MM.1S (cell line): ENCODE data around the gene HABP4.

Experiments used
- CTCF ChIP-seq: fragments of 300-600 bp; sonication (generic); IDR thresholded peaks from 2 replicates; pipeline ENCODE4 v1.5.1; 2016; ENCODE audit warnings: antibody characterized with exemption, low read length, mixed read lengths
- EZH2 ChIP-seq: fragments of 300-600 bp; sonication (generic); optimal IDR thresholded peaks from 2 replicates; pipeline ENCODE3; 2017; ENCODE audit warnings: low read depth, mild to moderate bottlenecking, antibody characterized with exemption, low read length, mixed read lengths

GRCh38 chr9:96532173-96532572 lies 82.2 kb downstream of the HABP4 start:
- TF ChIP-seq CTCF: no peak
- TF ChIP-seq EZH2: no peak
